Measurements from ENCODE around the gene AP2S1.
A peak's percentile ranks its signal among the peaks of the same experiment; 100 is the strongest.

The AP2S1 gene

GRCh38 chr19:46850228-46851203 is at the start of gene AP2S1:
TSS of gene AP2S1 (minus strand) at chr19:46850846. CDS start at chr19:46850766, 80 bp downstream.
- peak; percentile 95 for DNase-seq (ENCODE audit: low spot score)
- peak; percentile 91 for ATAC-seq (ENCODE audit: low read depth)
- peaks cover 19% of the 10 kb centered on the region for H3K36me3 ChIP-seq (ENCODE audit: low read depth)

GRCh38 chr19:46900341-46900740 is 49.7 kb upstream of the AP2S1 start:
- Histone ChIP-seq H3K27me3 (ENCODE audit: insufficient read depth, poor library complexity, severe bottlenecking) (no peaks in the 10 kb centered on the region), H3K36me3 (ENCODE audit: low read depth) (no peaks in the 10 kb centered on the region), H3K4me3 (ENCODE audit: severe bottlenecking) (no peak overlapping the region), H3K27ac (ENCODE audit: poor library complexity, severe bottlenecking) (peak overlapping the region; percentile 93), H3K9me3 (ENCODE audit: severe bottlenecking) (no peaks in the 10 kb centered on the region), H3K4me1 (ENCODE audit: insufficient read depth, poor library complexity, severe bottlenecking) (peaks cover 50% of the 10 kb centered on the region)
- ATAC-seq (ENCODE audit: low read depth) (no peak), DNase-seq (ENCODE audit: low spot score) (no peak)
- TF ChIP-seq CTCF (IDR thresholded peaks at IDR 0.05; ENCODE audit: poor library complexity, severe bottlenecking), result no peak

More at GRCh38 chr19:46850228-46851203, at the start of gene AP2S1:
- H3K4me1 ChIP-seq (ENCODE audit: insufficient read depth, poor library complexity, severe bottlenecking), result no peaks in the 10 kb centered on the region
- H3K27ac ChIP-seq (ENCODE audit: poor library complexity, severe bottlenecking), result peak within 1 kb of the TSS; percentile 93
- no peaks in the 10 kb centered on the region for H3K9me3 ChIP-seq (ENCODE audit: severe bottlenecking)
- H3K4me3 ChIP-seq (ENCODE audit: severe bottlenecking), result peak within 1 kb of the TSS; percentile 57
- TF ChIP-seq CTCF (IDR thresholded peaks at IDR 0.05; ENCODE audit: poor library complexity, severe bottlenecking), result no peak
- no peaks in the 10 kb centered on the region for H3K27me3 ChIP-seq (ENCODE audit: insufficient read depth, poor library complexity, severe bottlenecking)

GRCh38 chr19:46898731-46899130 is 48.1 kb upstream of the AP2S1 start:
- Histone ChIP-seq H3K9me3 (ENCODE audit: severe bottlenecking) (no peaks in the 10 kb centered on the region), H3K4me3 (ENCODE audit: severe bottlenecking) (no peak overlapping the region), H3K27me3 (ENCODE audit: insufficient read depth, poor library complexity, severe bottlenecking) (no peaks in the 10 kb centered on the region), H3K36me3 (ENCODE audit: low read depth) (no peaks in the 10 kb centered on the region), H3K27ac (ENCODE audit: poor library complexity, severe bottlenecking) (peak overlapping the region; percentile 93), H3K4me1 (ENCODE audit: insufficient read depth, poor library complexity, severe bottlenecking) (peaks cover 51% of the 10 kb centered on the region)
- DNase-seq (ENCODE audit: low spot score) (no peak), ATAC-seq (ENCODE audit: low read depth) (peak; percentile 57)
- TF ChIP-seq CTCF (IDR thresholded peaks at IDR 0.05; ENCODE audit: poor library complexity, severe bottlenecking), result no peak

GRCh38 chr19:46896076-46896794 is 45.6 kb upstream of the AP2S1 start:
- H3K4me1 ChIP-seq (ENCODE audit: insufficient read depth, poor library complexity, severe bottlenecking), result peaks cover 36% of the 10 kb centered on the region
- ATAC-seq (ENCODE audit: low read depth), result no peak
- TF ChIP-seq CTCF (IDR thresholded peaks at IDR 0.05; ENCODE audit: poor library complexity, severe bottlenecking), result no peak
- H3K27me3 ChIP-seq (ENCODE audit: insufficient read depth, poor library complexity, severe bottlenecking), result no peaks in the 10 kb centered on the region
- no peaks in the 10 kb centered on the region for H3K36me3 ChIP-seq (ENCODE audit: low read depth)
- H3K9me3 ChIP-seq (ENCODE audit: severe bottlenecking), result no peaks in the 10 kb centered on the region
- H3K27ac ChIP-seq (ENCODE audit: poor library complexity, severe bottlenecking), result no peak overlapping the region
- DNase-seq (ENCODE audit: low spot score), result no peak
- no peak overlapping the region for H3K4me3 ChIP-seq (ENCODE audit: severe bottlenecking)
